Measurements from ENCODE around the gene ARPC3. TPM values are rescaled to one million over a fixed set of nuclear protein-coding genes. Genes with fewer than 3 reads are reported as not detected.

ARPC3 gene
- total and polyA plus RNA-seq, 10 of the 15 experiments (the other 5 are each of a cell fraction or from before 2014, with no cell fraction given), result 81.6 to 890 (median 564) TPM

DNA sequence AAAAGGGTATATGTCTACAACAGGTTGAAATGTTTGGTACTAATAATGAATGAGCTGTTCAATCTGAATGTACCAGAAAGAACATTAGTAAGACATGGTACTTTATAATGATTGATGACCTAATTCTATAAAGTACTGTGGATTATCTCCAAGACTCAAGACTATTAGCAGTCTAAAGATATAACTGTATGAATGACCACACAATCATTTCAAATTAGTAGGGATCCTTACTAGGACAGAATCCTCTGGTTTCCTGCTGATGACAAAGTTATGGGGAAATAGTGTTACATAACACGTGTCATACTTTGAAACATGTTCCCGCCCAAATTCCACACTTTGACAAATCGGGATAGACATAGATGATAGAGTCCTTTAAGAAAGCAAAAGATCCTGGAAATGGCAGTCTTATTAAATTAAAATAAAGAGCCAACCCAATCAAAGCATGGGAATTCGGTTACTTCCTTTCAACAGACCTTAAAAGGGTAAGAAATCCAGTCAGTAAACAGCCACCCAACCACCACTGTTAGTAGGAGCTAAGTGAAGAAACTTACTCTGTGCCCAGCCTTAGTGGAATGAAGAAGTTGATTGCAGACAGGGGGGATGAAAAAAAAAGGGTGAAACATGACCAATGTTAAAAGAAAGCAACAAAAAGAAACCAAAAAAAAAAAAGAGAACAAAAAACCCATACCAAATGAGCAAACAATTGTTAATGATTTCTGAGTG lies 49.0 kb upstream of the ARPC3 start:
- Histone ChIP-seq H4K20me1 (ENCODE audit: control insufficient read depth, insufficient read depth) (no peaks in the 10 kb centered on the region), H3K9ac (ENCODE audit: control insufficient read depth, insufficient read depth, low read length) (no peak overlapping the region; the same call in 1 of the 2 replicates), H3K27me3 (replicated peaks in 1 of 2; ENCODE audit: control insufficient read depth in 2 of 2, insufficient read depth in 2 of 2, low read length in 1 of 2) (no peaks in the 10 kb centered on the region), H3K27ac (ENCODE audit: control insufficient read depth, insufficient read depth) (no peak overlapping the region), H3K4me3 (peak overlapping the region; percentile 20; the same call in 1 of the 2 replicates), H3K9me3 (replicated peaks; ENCODE audit: control insufficient read depth, insufficient read depth, low read length) (no peaks in the 10 kb centered on the region), H3K36me3 (ENCODE audit: control insufficient read depth in 2 of 2, insufficient read depth in 2 of 2, low read length in 1 of 2) (peaks cover 0 to 12% of the 10 kb centered on the region in 2 experiments; a peak in 2 of 4 replicates), H3K4me2 (ENCODE audit: control insufficient read depth, insufficient read depth) (no peak overlapping the region), H3K79me2 (ENCODE audit: control insufficient read depth, insufficient read depth, low read length) (peaks cover 50% of the 10 kb centered on the region), H3K4me1 (ENCODE audit: control insufficient read depth, insufficient read depth, low read length) (peaks cover 4% of the 10 kb centered on the region), H2AFZ (ENCODE audit: control insufficient read depth, low read depth, low read length) (no peak overlapping the region)
- BruUV-seq (replicated peaks), result no TSS peak
- no peak for FAIRE-seq
- DNase-seq (ENCODE audit: low read depth, low spot score), result no peak
- in situ Hi-C loops (cut with MboI), result no loop called here
- TF ChIP-seq ZNF217 (IDR thresholded peaks at IDR 0.05), result no peak
- TF ChIP-seq ETV6 (conservative IDR thresholded peaks at IDR 0.05 in 1 of 2, IDR thresholded peaks at IDR 0.05 in 1 of 2; ENCODE audit: borderline replicate concordance in 1 of 2, low read depth in 1 of 2), result no peak
- TF ChIP-seq ZNF384 (IDR thresholded peaks at IDR 0.05; ENCODE audit: borderline replicate concordance, low read depth, low read length), result 0 out of 2 replicates have a peak, but pooled peaks have one; percentile 19
- 100% methylated on average over 4 of the region's 4 CpGs for WGBS (ENCODE audit: insufficient coverage, insufficient replicate concordance, low lambda C conversion rate, missing lambda C conversion rate)
- POLR2A ChIA-PET, result interaction anchor here (0.5 to 4.5 kb wide), 9 partner anchors 9 to 230 kb away, joined by 3 to 22 read pairs (median 6); partner anchors contain the start of genes FAM216A and GPN3
- RAD21 ChIA-PET (ENCODE audit: unreplicated experiment), result interaction anchor here (0.6 to 3.3 kb wide), 4 partner anchors 29 to 102 kb away, joined by 3 to 22 read pairs (median 8); partner anchors contain the start of gene ARPC3
- no peak for ATAC-seq
- intact Hi-C loops (cut with micrococcal nuclease; ENCODE audit: unreplicated experiment), result no loop called here
- SMC1A ChIA-PET (ENCODE audit: uncharacterized antibody, unreplicated experiment), result interaction anchor here (0.7 to 26.9 kb wide), 12 partner anchors 10 to 115 kb away, joined by 3 to 492 read pairs (median 4); partner anchors contain the start of genes ARPC3, FAM216A and GPN3
- CTCF ChIA-PET, result interaction anchor here (1.5 to 21.1 kb wide), 6 partner anchors 9 to 389 kb away, joined by 4 to 462 read pairs (median 14); partner anchors contain the start of genes ARPC3 and FAM216A

DNA sequence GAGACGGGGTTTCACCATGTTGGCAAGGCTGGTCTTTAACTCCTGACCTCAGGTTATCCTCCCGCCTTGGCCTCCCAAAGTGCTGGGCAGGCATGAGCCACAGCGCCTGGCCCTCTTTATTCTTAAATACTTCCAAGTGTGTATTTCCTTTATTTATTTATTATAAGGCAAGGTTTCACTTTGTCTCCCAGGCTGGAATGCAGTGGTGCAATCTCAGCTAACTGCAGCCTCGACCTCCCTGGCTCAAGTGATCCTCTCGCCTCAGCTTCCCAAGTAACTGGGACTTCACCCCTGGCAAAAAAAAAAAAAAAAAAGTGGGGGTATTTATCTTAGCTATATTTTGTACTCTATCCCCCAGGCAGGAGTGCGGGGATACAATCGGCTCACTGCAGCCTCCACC lies 25.3 kb upstream of the ARPC3 start:
- no peak overlapping the region for H3K9ac ChIP-seq (ENCODE audit: control insufficient read depth, insufficient read depth, low read length)
- no peak overlapping the region for H2AFZ ChIP-seq (ENCODE audit: control insufficient read depth, low read depth, low read length)
- H4K20me1 ChIP-seq (ENCODE audit: control insufficient read depth, insufficient read depth), result no peaks in the 10 kb centered on the region
- H3K9me3 ChIP-seq (replicated peaks; ENCODE audit: control insufficient read depth, insufficient read depth, low read length), result no peaks in the 10 kb centered on the region
- ATAC-seq, result no peak
- peaks cover 5% of the 10 kb centered on the region for H3K79me2 ChIP-seq (ENCODE audit: control insufficient read depth, insufficient read depth, low read length)
- intact Hi-C loops (cut with micrococcal nuclease; ENCODE audit: unreplicated experiment) (no loop called here), in situ Hi-C loops (cut with MboI) (no loop called here)
- no peak overlapping the region for H3K4me3 ChIP-seq
- TF ChIP-seq, protein P1, sequence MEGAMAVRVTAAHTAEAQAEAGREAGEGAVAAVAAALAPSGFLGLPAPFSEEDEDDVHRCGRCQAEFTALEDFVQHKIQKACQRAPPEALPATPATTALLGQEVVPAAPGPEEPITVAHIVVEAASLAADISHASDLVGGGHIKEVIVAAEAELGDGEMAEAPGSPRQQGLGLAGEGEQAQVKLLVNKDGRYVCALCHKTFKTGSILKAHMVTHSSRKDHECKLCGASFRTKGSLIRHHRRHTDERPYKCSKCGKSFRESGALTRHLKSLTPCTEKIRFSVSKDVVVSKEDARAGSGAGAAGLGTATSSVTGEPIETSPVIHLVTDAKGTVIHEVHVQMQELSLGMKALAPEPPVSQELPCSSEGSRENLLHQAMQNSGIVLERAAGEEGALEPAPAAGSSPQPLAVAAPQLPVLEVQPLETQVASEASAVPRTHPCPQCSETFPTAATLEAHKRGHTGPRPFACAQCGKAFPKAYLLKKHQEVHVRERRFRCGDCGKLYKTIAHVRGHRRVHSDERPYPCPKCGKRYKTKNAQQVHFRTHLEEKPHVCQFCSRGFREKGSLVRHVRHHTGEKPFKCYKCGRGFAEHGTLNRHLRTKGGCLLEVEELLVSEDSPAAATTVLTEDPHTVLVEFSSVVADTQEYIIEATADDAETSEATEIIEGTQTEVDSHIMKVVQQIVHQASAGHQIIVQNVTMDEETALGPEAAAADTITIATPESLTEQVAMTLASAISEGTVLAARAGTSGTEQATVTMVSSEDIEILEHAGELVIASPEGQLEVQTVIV (IDR thresholded peaks at IDR 0.05; ENCODE audit: borderline replicate concordance, partially characterized antibody), result no peak
- FAIRE-seq, result no peak
- ChIA-PET RAD21 (ENCODE audit: unreplicated experiment) (no interaction called here), CTCF (interaction anchor here (0.6 to 1.9 kb wide), 3 partner anchors 10 to 51 kb away, joined by 3 to 5 read pairs (median 3); partner anchors contain the start of gene ARPC3), POLR2A (interaction anchor here (0.6 to 0.8 kb wide), 2 partner anchors 19 to 43 kb away, joined by 3 to 4 read pairs; no protein-coding TSS in a partner anchor), SMC1A (ENCODE audit: uncharacterized antibody, unreplicated experiment) (interaction anchor here (0.6 to 0.7 kb wide), 2 partner anchors 24 to 115 kb away, joined by 3 read pairs; no protein-coding TSS in a partner anchor)
- 100% methylated on average over 7 of the region's 7 CpGs for WGBS (ENCODE audit: insufficient coverage, insufficient replicate concordance, low lambda C conversion rate, missing lambda C conversion rate)
- BruUV-seq (replicated peaks), result no TSS peak
- H3K27me3 ChIP-seq (replicated peaks in 1 of 2; ENCODE audit: control insufficient read depth in 2 of 2, insufficient read depth in 2 of 2, low read length in 1 of 2), result no peaks in the 10 kb centered on the region
- H3K27ac ChIP-seq (ENCODE audit: control insufficient read depth, insufficient read depth), result no peak overlapping the region
- no peak overlapping the region for H3K4me2 ChIP-seq (ENCODE audit: control insufficient read depth, insufficient read depth)
- no peaks in the 10 kb centered on the region for H3K4me1 ChIP-seq (ENCODE audit: control insufficient read depth, insufficient read depth, low read length)
- no peak for DNase-seq (ENCODE audit: low read depth, low spot score)
- peaks cover 0 to 8% of the 10 kb centered on the region in 2 experiments; a peak in 3 of 4 replicates for H3K36me3 ChIP-seq (ENCODE audit: control insufficient read depth in 2 of 2, insufficient read depth in 2 of 2, low read length in 1 of 2)

Data from GM12878 (cell line).